GM18907 (cell line): ENCODE measurements around the gene IWS1.
"Not testable (repeated sequence)": the region's sequence is repeated elsewhere in the genome, so short reads cannot be mapped to it uniquely, and the experiment has no call there.

Source experiments
- ATAC-seq: cut with Tn5 transposase; IDR thresholded peaks from one replicate; pipeline ENCODE4 v1.9.1; 2021; ENCODE audit warnings: mild to moderate bottlenecking, moderate library complexity; ENCODE audit not compliant: unreplicated experiment

IWS1 gene

DNA sequence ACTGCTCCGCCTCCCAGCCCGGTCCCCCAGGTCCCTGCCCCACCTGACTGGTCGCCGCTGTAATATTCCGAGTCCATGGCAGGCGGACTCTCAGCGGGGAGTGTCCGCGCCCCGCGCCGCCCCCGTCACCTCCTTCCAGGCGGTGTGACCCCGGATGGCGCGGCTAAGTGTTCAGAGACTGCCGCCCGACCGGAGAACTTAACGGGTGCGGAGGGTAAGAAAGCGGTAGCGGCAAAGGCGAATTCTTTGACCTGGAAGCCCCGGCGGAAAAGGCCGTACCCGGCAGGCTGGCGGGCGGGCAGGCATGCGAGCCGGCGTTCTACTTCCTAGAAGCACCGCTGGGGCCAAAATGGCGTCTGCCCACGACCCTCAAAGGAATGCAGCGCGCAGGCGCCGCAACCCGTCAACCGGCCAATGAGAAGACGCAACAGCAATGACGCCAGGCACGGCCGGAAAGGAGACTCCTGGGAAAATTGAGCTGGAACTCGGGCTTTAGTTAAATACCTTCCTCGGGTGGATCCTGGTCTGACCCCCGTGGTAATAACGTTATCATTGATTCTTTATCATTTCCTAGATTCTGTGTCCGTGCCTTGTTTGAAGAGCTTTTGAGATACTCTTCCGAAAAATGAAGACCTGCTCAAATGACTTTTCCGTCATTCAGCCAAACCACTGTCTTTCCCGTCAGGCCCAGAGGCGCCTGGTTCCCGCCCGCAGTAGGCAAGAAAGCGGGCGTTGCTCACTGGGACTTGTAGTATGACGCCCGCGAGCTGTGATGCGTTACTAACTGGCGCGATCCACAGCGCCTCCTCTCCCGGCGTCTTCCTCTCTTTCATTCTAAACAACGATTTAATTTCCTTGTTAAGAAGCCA, at the start of gene IWS1:
Gene IWS1 (minus strand): TSS at position 358 of the 869 bp plus-strand sequence. CDS start 281 bp downstream, at position 77.
- peak; percentile 89 for ATAC-seq

DNA sequence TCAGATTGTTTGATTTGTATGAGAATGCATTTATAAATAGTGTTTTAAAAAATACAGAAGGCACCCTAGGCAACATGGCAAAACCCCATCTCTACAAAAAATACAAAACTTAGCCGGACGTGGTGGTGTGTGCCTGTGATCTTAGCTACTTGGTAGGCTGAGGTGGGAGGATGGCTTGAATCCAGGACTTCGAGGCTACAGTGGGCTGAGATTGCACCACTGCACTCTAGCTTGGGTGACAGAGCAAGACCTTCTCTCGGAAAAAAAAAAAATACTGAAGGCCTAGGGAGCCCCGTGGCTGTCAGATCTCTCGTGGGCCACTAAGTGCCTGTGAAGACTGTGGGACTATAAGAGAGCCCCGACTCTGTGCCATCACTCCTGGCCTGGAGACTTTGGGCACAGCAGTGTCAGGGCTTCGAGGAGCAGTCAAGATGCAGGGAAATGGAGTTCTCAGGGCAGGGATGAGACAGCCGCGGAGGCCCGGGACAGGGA, 49.7 kb upstream of the IWS1 start:
- no peak for ATAC-seq

DNA sequence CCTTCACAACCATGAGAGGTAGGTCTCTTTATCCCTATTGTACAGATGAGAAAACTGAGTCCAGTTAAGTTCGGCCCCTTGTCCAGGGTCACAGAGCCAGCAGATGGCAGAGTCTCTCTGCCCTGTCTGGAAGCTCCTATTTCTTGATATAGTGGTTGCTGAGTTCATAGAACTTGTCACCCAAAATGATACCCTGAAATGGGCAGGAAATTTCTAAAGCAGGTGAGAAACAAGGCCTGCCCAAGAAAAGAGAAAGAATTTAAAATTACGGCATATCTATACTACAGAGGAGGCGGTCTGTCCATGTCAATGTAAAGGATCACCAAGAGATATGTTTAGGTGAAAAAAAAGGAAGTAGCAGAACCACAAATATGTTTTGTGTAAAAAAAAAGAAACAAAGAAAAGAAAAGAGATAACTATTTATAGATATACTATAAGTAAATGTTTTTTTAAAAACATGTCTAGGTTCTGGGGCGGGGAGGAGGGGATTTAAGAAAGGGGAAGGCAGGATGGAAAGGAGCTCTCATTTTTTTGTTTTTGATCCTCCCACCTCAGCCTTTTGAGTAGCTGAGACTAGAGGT, 49.0 kb upstream of the IWS1 start:
- no peak for ATAC-seq

DNA sequence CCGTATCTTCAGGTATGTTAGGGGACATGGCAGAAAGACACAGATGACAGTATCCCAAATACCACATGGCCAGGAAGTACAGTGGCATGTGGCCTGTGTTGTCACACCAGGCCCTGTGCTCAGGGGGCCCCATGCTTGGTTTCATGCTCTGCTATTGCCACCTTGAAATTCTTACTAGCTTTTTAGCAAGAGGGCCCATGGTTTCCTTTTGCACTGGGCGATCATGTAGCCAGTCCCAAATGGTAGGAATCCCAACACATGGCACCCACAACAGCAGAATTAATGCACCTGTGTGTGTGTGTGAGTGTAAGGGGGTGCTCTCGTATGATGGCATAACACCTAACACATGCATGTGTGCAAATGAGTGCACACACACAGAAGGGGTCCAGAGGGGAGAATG, 48.4 kb upstream of the IWS1 start:
- no peak for ATAC-seq

DNA sequence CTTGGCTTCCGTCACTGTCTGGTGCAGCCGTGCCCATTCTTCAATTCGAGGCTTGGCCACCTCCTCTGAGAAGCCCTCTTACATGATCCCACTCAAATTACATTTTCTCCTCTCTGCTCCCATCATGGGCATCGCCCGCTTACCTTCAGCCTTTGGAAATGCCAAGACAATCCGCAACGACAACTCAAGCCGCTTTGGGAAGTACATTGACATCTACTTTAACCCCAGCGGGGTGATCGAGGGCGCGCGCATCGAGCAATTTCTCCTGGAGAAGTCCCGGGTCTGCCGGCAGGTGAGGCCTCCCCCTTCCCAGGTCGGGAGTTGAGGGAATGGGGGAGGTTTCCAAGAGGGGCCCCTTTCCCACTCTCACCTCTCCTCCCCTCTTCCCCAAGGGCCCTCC, 47.5 kb upstream of the IWS1 start:
- no peak for ATAC-seq

DNA sequence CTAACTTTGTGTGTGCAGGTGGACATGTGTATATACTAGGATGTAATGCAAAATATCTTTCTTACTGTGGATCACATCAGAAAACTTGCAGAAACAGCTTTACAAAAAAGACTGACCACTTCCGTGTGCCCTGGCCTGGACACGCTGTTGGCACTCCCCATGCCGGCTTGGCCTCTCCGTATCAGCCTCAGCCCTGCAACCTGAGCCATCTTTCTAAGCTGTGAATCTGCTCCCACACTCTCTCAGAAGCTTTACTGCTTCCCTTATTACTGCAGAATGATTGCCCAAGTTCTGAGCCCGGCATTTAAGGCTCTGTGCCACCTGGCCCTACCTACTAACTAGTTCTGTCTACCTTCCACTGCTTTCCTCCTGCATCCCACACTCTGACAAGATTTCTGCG, 47.0 kb upstream of the IWS1 start:
- ATAC-seq: no peak

DNA sequence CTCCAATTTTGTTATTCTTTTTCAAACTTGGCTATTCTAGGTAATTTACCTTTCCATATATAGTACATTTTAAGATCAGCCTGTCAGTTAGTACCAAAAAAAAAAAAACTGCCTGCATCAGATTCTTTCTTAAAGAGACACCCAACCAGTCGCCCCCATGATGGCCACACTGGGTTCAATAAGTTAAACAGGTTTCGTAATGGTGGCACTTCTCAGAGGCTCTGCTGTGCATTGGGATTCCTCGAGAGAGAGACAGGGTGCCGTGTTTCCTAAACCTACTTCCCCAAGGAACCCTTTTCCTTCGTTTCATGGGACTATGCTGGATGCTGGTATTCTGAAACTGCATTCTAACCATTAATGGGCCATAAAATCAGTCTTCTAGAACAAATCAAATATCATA, 46.6 kb upstream of the IWS1 start:
- ATAC-seq: no peak

DNA sequence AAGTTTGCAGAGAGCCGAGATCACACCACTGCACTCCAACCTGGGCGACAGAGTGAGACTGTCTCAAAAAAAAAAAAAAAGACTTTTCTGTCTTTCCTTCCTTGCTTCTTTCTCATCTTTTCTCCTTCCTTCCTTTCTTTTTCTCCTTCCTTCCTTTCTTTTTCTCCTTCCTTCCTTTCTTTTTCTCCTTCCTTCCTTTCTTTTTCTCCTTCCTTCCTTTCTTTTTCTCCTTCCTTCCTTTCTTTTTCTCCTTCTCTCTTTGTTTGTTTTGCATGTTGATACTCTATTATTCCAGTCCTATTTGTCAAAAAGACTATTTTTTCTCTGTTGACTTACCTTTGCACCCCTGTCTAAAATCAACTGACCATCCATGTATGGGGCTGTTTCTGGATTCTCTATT, 46.1 kb upstream of the IWS1 start:
- not testable (repeated sequence) for ATAC-seq

DNA sequence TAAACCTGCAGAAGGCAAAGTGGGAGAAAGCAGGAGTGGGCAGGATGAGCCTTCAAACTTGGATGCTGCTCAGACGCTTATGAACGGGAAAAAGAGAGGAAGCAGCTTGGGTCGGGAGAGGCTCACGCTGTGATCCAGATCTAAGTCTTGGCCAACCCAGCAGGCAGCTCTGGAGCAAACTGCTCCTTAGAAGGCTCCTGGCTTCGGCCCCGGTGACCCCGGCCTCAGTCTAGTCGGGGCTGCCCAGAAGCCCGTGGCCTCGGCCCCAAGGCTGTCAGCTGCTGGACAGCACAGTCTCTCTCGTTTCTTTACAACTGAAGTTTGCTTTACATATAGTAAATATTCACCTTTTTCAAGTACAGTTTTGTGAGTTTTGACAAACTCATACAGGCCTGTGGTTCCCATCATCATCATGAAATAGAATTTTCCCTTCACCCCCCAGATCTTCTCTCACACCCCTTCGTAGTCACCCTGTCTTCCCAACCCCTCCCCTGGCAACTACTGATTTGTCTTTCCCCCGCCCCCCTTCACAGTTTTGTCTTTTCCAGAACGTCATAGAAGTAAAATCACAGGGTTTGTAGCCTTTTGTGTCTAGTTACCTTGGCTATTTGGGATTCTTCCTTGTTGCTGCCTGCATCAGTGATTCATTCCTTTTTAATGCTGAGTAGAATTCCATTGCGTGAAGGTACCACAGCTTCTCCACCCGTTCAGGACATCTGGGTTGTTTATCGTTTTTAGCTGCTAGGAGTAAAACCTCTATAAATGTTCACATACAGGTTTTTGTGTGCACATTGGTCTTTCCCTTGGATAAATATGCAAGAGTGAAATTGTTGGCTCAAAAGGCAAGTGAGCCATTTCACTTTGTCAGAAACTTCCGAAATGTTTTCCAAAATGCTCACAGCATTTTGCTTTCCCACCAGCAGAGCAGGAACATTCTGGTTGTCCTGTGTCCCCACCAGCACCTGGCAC, 44.3 kb upstream of the IWS1 start:
- no peak for ATAC-seq

DNA sequence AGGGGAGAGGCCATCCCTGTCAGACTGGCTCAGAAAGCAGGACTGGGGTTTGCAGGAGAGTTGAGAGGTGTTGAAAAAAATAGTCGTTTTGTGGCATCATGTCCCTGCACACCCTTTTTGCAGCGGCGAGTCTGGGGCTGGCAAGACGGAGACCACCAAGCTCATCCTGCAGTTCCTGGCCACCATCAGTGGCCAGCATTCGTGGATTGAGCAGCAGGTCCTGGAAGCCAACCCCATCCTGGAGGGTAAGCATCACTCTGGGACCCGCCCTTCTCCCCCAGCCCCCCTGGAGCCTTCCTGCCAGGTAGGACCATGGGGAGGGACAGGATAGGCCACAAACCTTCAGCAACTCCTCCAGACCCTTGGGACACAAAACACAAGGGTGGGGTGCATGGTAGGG, 43.4 kb upstream of the IWS1 start:
- ATAC-seq: no peak

DNA sequence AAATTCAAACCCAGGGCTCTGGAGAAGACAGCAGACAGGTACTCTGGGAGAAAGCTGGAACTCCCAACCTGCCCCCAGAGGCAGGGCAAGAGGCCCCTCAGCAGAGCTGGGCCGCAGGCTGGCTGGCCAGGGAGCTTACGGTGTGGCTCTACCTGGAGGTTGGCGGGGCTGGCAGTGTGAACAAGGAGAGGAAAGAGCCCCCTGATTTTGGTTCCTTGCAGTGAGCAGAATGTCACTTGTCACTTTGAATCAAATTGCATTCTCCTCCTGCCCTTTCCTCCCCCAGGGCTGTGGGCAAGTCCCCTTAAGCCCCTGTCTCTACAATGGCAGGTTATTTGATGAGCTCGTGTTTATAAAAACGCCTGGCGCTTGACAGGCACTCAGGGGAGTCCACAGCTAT, 41.8 kb upstream of the IWS1 start:
- ATAC-seq: no peak

DNA sequence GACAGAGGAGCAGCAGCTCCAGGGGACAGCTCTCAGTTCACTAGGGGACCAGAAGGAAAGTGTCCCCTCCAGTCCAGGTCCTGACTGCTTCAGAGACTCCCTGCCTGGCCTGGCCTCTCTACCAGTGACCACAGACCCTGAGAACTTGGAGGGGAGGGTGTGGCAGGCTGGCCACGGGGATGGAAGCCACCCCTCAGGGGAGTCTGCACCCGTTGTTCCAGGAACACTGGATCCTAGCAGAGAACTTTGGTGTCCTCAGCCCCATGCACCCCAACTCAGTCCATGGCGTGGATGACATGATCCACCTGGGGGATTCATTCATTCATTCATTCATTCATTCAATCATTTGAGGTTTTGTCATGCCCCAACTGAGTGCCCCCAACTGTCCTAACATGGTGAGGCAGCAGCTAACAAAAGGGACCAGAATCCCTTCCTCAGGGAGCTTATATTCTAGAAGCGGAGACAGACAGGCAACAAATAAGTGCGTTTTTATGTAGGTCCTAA, 41.1 kb upstream of the IWS1 start:
- ATAC-seq: no peak

DNA sequence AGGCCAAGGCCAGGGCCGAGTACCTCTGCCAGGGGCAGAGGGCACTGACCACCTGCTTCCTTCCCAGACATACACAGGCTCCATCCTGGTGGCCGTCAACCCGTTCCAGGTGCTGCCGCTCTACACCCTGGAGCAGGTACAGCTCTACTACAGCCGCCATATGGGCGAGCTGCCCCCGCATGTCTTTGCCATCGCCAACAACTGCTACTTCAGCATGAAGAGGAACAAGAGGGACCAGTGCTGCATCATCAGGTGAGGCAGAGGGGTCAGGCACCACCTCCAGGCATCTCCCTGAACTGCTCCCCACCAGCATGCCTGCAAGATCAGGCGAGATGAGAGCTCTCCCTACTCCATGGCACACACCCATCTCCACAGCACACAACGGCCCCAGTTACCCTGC, 40.3 kb upstream of the IWS1 start:
- no peak for ATAC-seq

DNA sequence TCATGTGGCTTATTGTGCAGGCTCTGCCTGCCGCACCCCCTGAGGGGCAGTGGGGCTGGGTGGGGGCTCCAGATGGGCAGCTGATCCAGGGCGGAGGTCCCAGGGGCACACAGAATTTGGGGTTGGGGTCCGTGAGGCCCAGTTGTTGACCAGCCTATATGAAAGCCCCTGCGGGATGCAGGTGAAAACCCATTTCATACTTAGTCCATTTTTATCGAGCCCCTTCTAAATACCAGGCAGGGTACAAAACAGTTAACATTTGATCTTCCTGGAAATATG, 39.8 kb upstream of the IWS1 start:
- ATAC-seq: no peak

DNA sequence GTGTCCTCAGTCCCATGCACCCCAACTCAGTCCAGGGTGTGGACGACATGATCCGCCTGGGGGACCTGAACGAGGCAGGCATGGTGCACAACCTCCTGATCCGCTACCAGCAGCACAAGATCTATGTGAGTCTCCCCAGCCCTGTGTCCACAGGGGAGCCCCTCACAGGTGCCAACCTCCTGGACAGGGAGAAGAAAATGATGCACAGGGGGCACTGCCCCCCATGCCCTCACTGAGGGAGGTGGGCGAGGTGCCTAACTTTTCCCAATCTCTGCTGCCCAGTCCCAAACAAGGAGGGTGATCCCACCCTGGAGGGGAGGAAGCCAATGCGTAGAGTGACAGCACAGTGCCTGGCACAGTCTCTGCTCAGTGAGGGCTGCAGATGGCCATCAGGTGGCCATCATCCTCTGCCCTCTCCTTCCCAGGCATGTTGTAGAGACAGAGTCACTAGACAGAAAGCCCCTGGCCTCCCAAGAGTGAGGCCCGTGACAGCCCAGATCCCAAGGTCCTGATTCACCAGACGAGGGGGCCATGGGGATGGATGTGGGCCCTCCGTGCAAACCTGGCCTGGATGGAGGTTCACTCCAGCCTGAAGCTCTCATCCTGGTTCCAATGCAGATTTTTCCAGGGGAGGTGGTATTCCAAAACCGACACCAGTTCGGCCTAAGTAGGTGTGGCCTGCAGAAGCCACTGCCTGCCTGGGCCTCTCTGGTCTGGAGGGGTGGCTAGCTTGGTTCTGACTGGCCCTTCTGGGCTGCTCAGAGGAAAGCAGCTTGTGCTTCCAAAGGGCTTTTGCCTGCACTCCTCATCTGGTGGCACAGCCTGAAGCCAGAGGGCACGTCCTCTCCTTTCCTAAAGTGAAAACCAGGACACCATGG, 39.2 kb upstream of the IWS1 start:
- no peak for ATAC-seq

DNA sequence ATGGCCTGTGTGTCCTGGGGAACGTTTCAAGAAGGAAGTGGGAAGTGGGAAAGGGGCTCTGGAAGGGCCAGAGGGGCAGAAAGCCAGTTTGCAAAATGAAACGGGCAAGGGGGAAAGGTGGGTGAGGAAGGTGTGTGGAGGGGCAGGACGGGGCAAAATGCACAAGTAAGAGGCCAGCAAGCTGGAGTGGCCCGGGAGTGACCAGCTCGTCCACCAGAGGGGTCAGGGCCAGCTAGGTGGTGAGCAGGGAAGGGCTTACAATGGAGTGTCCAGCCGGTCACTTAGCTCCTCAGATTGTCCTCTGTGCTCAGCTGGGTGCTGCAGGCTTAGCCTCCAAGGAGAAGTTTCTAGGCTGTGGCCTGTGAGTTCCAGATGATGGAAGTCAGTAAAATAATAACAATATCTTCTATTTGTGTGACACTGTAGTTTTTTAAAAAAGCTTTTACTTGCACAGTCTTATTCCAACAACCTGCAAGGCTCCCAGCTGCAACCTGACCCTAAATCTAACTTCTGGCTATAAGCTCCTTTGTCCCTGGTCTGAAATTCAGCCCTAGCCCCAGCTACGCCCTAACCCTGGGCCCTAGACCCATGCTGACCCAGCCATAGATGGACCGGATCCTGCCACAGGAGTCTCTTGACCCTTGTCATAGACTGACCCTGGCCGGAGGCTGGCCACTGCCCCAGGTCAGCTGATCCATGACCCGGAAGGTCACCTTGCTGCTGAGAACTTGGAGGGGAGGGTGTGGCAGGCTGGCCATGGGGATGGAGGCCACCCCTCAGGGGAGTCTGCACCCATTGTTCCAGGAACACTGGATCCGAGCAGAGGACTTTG, 38.4 kb upstream of the IWS1 start:
- ATAC-seq: no peak

DNA sequence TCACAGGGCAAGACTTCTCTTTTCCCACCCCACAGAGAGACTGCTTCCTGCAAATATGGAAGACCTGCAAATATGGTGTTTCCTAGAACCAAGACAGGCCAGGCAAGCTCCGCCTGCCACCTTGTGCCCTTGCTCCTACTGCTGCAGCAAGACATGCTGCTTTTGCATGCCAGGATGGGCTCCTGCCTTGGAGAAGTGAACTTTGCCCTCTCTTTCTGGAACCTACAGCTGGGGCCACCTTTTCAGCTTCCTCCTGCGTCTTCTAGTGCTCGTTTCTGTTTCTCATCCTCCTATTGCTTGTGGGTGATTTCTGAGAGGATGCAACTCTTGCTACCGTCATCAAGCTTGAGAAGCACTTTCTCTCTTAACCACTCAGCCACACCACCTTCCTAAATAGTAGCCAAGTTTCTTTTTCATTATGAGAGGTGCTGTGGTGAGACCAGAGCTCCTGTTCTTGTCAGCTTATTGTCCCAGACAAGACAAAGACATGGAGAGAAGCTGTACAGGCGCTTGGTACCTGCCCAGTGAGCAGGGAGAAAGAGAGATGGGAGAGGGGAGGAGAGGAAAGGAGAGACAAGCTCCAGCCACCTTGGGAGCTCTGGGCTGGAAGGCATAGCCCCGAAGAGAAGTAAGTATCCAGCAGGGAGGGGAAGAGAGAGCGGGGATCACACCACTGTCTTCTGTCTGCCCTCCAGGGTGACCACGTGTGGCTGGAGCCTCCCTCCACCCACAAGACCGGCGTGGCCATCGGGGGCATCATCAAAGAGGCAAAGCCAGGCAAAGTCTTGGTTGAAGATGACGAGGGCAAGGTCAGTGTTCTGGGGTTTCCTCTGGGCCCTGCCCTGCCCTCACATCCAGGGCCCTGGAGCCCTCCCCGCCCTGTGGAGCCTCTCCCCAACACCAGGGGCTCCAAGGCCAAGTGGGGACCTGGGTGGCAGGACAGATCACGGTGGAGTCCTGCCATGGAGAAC, 37.5 kb upstream of the IWS1 start:
- ATAC-seq: peak; percentile 95

DNA sequence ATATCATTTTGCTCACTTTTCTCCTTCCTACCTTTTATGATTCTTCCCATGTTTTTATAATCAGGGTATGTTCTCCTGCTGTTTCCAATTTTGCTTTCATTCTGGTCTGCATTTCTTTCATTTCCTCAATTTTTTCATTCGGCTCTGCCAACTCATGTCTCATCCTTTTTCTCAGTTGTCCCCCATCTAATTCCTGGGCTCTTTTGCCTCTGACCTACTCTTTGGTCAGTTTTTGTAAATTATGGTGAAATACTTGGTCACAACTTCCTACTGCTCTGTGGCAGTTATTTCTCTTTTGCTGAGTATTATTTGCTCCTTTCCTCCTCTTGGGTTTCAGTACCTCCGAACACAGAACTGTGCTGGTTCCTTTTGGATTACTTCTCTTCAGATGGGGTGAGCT, 36.6 kb upstream of the IWS1 start:
- ATAC-seq: no peak
